Rectal smooth muscle tissue (tissue), 1 donor: Measurements from ENCODE around the gene CTNND2.

ENCODE experiments used
- H3K27ac ChIP-seq: one replicate; pipeline ENCODE4 v1.7.0; 2013; ENCODE audit warnings: low read depth, low read length, inconsistent platforms
- H3K27me3 ChIP-seq: one replicate; pipeline ENCODE4 v1.7.0; 2013; ENCODE audit warnings: low read length; ENCODE audit not compliant: control insufficient read depth, insufficient read depth
- H3K36me3 ChIP-seq: one replicate; pipeline ENCODE4 v1.7.0; 2013; ENCODE audit warnings: low read length; ENCODE audit not compliant: control insufficient read depth, insufficient read depth
- H3K4me1 ChIP-seq: one replicate; pipeline ENCODE4 v1.7.0; 2013; ENCODE audit warnings: low read length; ENCODE audit not compliant: control insufficient read depth, insufficient read depth
- H3K4me3 ChIP-seq: one replicate; pipeline ENCODE4 v1.7.0; 2013; ENCODE audit warnings: low read length
- H3K9ac ChIP-seq: one replicate; pipeline ENCODE4 v1.7.0; 2013; ENCODE audit warnings: low read length

CTNND2 gene

GRCh38 chr5:11595045-11595444 is 309.2 kb downstream of the CTNND2 start:
- Histone ChIP-seq H3K4me3 (no peak overlapping the region), H3K27me3 (no peaks in the 10 kb centered on the region), H3K36me3 (no peaks in the 10 kb centered on the region), H3K27ac (no peak overlapping the region), H3K9ac (no peak overlapping the region), H3K4me1 (no peaks in the 10 kb centered on the region)

- Histone ChIP-seq H3K4me3 (no peak overlapping the region), H3K27ac (no peak overlapping the region), H3K4me1 (no peaks in the 10 kb centered on the region), H3K9ac (no peak overlapping the region), H3K36me3 (no peaks in the 10 kb centered on the region), H3K27me3 (no peaks in the 10 kb centered on the region)
These were observed 310.2 kb downstream of the CTNND2 start for GRCh38 chr5:11594021-11594420.

GRCh38 chr5:11590475-11590874 is 313.8 kb downstream of the CTNND2 start:
- Histone ChIP-seq H3K36me3 (no peaks in the 10 kb centered on the region), H3K4me1 (no peaks in the 10 kb centered on the region), H3K27ac (no peak overlapping the region), H3K27me3 (no peaks in the 10 kb centered on the region), H3K4me3 (no peak overlapping the region), H3K9ac (no peak overlapping the region)

GRCh38 chr5:11588803-11589202 is 315.4 kb downstream of the CTNND2 start:
- Histone ChIP-seq H3K4me3 (no peak overlapping the region), H3K27ac (no peak overlapping the region), H3K27me3 (no peaks in the 10 kb centered on the region), H3K36me3 (no peaks in the 10 kb centered on the region), H3K9ac (no peak overlapping the region), H3K4me1 (no peaks in the 10 kb centered on the region)

- H3K4me3 ChIP-seq, result no peak overlapping the region
- no peaks in the 10 kb centered on the region for H3K36me3 ChIP-seq
- no peaks in the 10 kb centered on the region for H3K27me3 ChIP-seq
- no peaks in the 10 kb centered on the region for H3K4me1 ChIP-seq
- H3K27ac ChIP-seq, result no peak overlapping the region
- no peak overlapping the region for H3K9ac ChIP-seq
These were observed 320.2 kb downstream of the CTNND2 start for GRCh38 chr5:11584017-11584416.

- Histone ChIP-seq H3K27me3 (no peaks in the 10 kb centered on the region), H3K4me1 (no peaks in the 10 kb centered on the region), H3K4me3 (no peak overlapping the region), H3K27ac (no peak overlapping the region), H3K36me3 (no peaks in the 10 kb centered on the region), H3K9ac (no peak overlapping the region)
These were observed 324.9 kb downstream of the CTNND2 start for GRCh38 chr5:11579351-11579750.

- Histone ChIP-seq H3K9ac (no peak overlapping the region), H3K27ac (no peak overlapping the region), H3K4me3 (no peak overlapping the region), H3K36me3 (no peaks in the 10 kb centered on the region), H3K4me1 (no peaks in the 10 kb centered on the region), H3K27me3 (no peaks in the 10 kb centered on the region)
These were observed 329.5 kb downstream of the CTNND2 start for GRCh38 chr5:11574787-11575186.

GRCh38 chr5:11573140-11573992 is 330.9 kb downstream of the CTNND2 start:
- H3K4me3 ChIP-seq, result no peak overlapping the region
- no peaks in the 10 kb centered on the region for H3K27me3 ChIP-seq
- H3K9ac ChIP-seq, result no peak overlapping the region
- no peak overlapping the region for H3K27ac ChIP-seq
- H3K4me1 ChIP-seq, result no peaks in the 10 kb centered on the region
- no peaks in the 10 kb centered on the region for H3K36me3 ChIP-seq

- Histone ChIP-seq H3K27ac (no peak overlapping the region), H3K9ac (no peak overlapping the region), H3K36me3 (no peaks in the 10 kb centered on the region), H3K27me3 (no peaks in the 10 kb centered on the region), H3K4me3 (no peak overlapping the region), H3K4me1 (no peaks in the 10 kb centered on the region)
These were observed 339.5 kb downstream of the CTNND2 start for GRCh38 chr5:11564706-11565105.

- H3K4me1 ChIP-seq, result no peaks in the 10 kb centered on the region
These were observed 340.4 kb downstream of the CTNND2 start for GRCh38 chr5:11563822-11564221.

GRCh38 chr5:11560915-11561697 is 343.1 kb downstream of the CTNND2 start:
- Histone ChIP-seq H3K4me3 (no peak overlapping the region), H3K9ac (no peak overlapping the region), H3K36me3 (no peaks in the 10 kb centered on the region), H3K4me1 (no peaks in the 10 kb centered on the region), H3K27ac (no peak overlapping the region), H3K27me3 (no peaks in the 10 kb centered on the region)

More at GRCh38 chr5:11563822-11564221, 340.4 kb downstream of the CTNND2 start:
- Histone ChIP-seq H3K9ac (no peak overlapping the region), H3K27me3 (no peaks in the 10 kb centered on the region), H3K4me3 (no peak overlapping the region), H3K27ac (no peak overlapping the region), H3K36me3 (no peaks in the 10 kb centered on the region)

GRCh38 chr5:11557063-11557462 is 347.2 kb downstream of the CTNND2 start:
- Histone ChIP-seq H3K27me3 (no peaks in the 10 kb centered on the region), H3K4me3 (no peak overlapping the region), H3K4me1 (no peaks in the 10 kb centered on the region), H3K36me3 (no peaks in the 10 kb centered on the region), H3K9ac (no peak overlapping the region), H3K27ac (no peak overlapping the region)
